BLaER1 (cell line): ENCODE results near the gene MYLK.

Experiments used
- H3K27ac ChIP-seq: shearing (Covaris generic); formaldehyde crosslinking; 2 replicates; pipeline ENCODE4 v1.8.1; 2022
- H3K27me3 ChIP-seq: shearing (Covaris generic); formaldehyde crosslinking; 2 replicates; pipeline ENCODE4 v1.8.1; 2022
- H3K36me3 ChIP-seq: shearing (Covaris generic); formaldehyde crosslinking; 2 replicates; pipeline ENCODE4 v1.8.1; 2022
- H3K4me1 ChIP-seq: shearing (Covaris generic); formaldehyde crosslinking; 2 replicates; pipeline ENCODE4 v1.8.1; 2022
- H3K4me2 ChIP-seq: shearing (Covaris generic); formaldehyde crosslinking; 2 replicates; pipeline ENCODE4 v1.8.1; 2022
- H3K4me3 ChIP-seq: shearing (Covaris generic); formaldehyde crosslinking; 2 replicates; pipeline ENCODE4 v1.8.1; 2022
- H3K9ac ChIP-seq: shearing (Covaris generic); formaldehyde crosslinking; 2 replicates; pipeline ENCODE4 v1.8.1; 2022
- H3K9me3 ChIP-seq: shearing (Covaris generic); formaldehyde crosslinking; 2 replicates; pipeline ENCODE4 v1.8.1; 2022
- H4K20me1 ChIP-seq: shearing (Covaris generic); formaldehyde crosslinking; 2 replicates; pipeline ENCODE4 v1.8.1; 2022
- Cebpa-rat ChIP-seq: shearing (Covaris generic); IDR thresholded peaks from 2 replicates; pipeline ENCODE4 v1.8.1; 2022

MYLK gene

GRCh38 chr3:123593381-123593780 is 290.8 kb downstream of the MYLK start:
- H3K4me3 ChIP-seq, result no peak overlapping the region
- no peak overlapping the region for H3K9ac ChIP-seq
- no peak overlapping the region for H3K27ac ChIP-seq
- H3K4me2 ChIP-seq, result no peak overlapping the region
- H3K4me1 ChIP-seq, result no peaks in the 10 kb centered on the region
- peaks cover 41% of the 10 kb centered on the region for H3K9me3 ChIP-seq
- H3K27me3 ChIP-seq, result no peaks in the 10 kb centered on the region
- H3K36me3 ChIP-seq, result peaks cover 40% of the 10 kb centered on the region
- TF ChIP-seq Cebpa-rat, result no peak
- no peaks in the 10 kb centered on the region for H4K20me1 ChIP-seq

GRCh38 chr3:123590685-123591450 is 293.3 kb downstream of the MYLK start:
- Histone ChIP-seq H3K36me3 (peaks cover 50% of the 10 kb centered on the region), H3K4me1 (peaks cover 9% of the 10 kb centered on the region), H3K4me3 (peak overlapping the region; percentile 40), H3K27ac (no peak overlapping the region), H3K4me2 (no peak overlapping the region), H3K27me3 (no peaks in the 10 kb centered on the region), H4K20me1 (no peaks in the 10 kb centered on the region), H3K9me3 (peaks cover 58% of the 10 kb centered on the region), H3K9ac (no peak overlapping the region)
- no peak for TF ChIP-seq Cebpa-rat

GRCh38 chr3:123587401-123587800 is 296.7 kb downstream of the MYLK start:
- Histone ChIP-seq H3K4me1 (peaks cover 26% of the 10 kb centered on the region), H3K4me2 (no peak overlapping the region), H4K20me1 (no peaks in the 10 kb centered on the region), H3K9me3 (peaks cover 58% of the 10 kb centered on the region), H3K27me3 (no peaks in the 10 kb centered on the region), H3K4me3 (no peak overlapping the region), H3K27ac (no peak overlapping the region), H3K36me3 (peaks cover 50% of the 10 kb centered on the region), H3K9ac (no peak overlapping the region)
- no peak for TF ChIP-seq Cebpa-rat

- Histone ChIP-seq H3K9ac (no peak overlapping the region), H3K4me2 (peak overlapping the region; percentile 89), H3K36me3 (peaks cover 46% of the 10 kb centered on the region), H3K4me3 (no peak overlapping the region), H3K27me3 (no peaks in the 10 kb centered on the region), H3K9me3 (peaks cover 53% of the 10 kb centered on the region), H3K4me1 (peaks cover 30% of the 10 kb centered on the region), H4K20me1 (no peaks in the 10 kb centered on the region), H3K27ac (no peak overlapping the region)
- TF ChIP-seq Cebpa-rat, result no peak
Measured at GRCh38 chr3:123586968-123587367, 297.2 kb downstream of the MYLK start.

DNA sequence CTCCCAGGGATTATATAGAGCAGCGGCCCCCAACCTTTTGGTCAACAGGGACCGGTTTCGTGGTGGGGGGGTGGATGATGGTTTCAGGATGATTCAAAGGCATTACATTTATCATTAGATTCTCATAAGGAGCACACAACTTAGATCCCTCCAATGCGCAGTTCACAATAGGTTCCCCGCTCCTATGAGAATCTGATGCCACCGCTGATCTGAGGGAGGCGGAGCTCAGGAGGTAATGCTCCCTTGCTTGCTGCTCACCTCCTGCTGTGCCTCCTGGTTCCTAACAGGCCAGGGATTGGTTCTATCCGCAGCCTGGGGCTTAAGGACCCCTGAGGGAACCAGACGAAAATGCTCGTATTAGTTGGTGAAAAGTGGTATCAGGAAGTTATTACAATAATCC is 298.0 kb downstream of the MYLK start:
- Histone ChIP-seq H3K36me3 (peaks cover 45% of the 10 kb centered on the region), H3K9ac (peak overlapping the region; percentile 83), H3K4me2 (peak overlapping the region; percentile 89), H3K27me3 (no peaks in the 10 kb centered on the region), H3K4me1 (peaks cover 30% of the 10 kb centered on the region), H3K4me3 (peak overlapping the region; percentile 92), H3K27ac (peak overlapping the region; percentile 88), H4K20me1 (no peaks in the 10 kb centered on the region), H3K9me3 (peaks cover 45% of the 10 kb centered on the region)
- no peak for TF ChIP-seq Cebpa-rat

GRCh38 chr3:123584988-123585937 is 298.9 kb downstream of the MYLK start, which contains the start of gene HACD2:
Gene HACD2, minus strand, starts transcription at chr3:123585053. Its CDS starts 26 bp downstream, at chr3:123585027.
- H3K4me3 ChIP-seq, result peak within 1 kb of the TSS; percentile 92
- peak within 1 kb of the TSS; percentile 88 for H3K27ac ChIP-seq
- peak within 1 kb of the TSS; percentile 83 for H3K9ac ChIP-seq
- H3K9me3 ChIP-seq, result peaks cover 36% of the 10 kb centered on the region
- H4K20me1 ChIP-seq, result no peaks in the 10 kb centered on the region
- peaks cover 45% of the 10 kb centered on the region for H3K36me3 ChIP-seq
- peak within 1 kb of the TSS; percentile 89 for H3K4me2 ChIP-seq
- peaks cover 30% of the 10 kb centered on the region for H3K4me1 ChIP-seq
- H3K27me3 ChIP-seq, result no peaks in the 10 kb centered on the region
- TF ChIP-seq Cebpa-rat, result no peak

DNA sequence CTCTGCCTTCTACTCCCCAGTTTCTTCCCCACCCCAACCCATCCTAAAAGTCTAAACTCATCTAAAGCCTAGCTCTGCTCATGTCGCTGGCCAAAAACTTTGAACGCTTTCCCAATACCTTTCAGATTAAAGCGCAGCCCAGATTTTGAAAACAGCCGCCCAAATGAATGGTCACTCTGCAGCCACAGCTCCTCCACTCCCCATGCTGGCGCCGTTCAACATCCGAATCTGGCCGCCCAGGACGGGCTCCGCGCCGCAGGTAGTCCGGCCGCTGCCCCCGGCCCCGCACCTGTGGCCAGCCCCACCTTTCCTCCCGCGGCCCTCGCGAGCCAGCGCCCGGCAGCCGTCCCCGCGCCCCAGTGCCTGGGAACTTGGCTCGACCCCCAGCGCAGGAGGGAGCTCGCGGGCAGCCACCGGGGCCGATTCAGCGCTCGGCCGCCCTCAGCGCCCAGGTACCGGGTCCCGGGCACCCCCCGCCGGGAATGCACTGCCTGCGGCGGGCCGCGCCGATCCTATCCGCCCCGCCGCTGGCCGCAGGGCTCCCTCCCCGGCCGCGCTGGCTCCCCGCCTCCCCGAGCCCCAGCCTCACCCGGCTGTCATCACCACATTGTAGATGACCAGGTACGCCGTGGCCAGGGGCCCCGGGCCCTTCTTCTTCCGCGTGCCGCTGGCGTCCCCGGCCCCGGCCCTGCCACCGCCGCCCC is 299.7 kb downstream of the MYLK start:
- Histone ChIP-seq H3K27me3 (no peaks in the 10 kb centered on the region), H3K36me3 (peaks cover 45% of the 10 kb centered on the region), H3K4me1 (peaks cover 30% of the 10 kb centered on the region), H3K9me3 (peaks cover 28% of the 10 kb centered on the region), H3K9ac (peak overlapping the region; percentile 83), H3K4me3 (peak overlapping the region; percentile 92), H3K4me2 (peak overlapping the region; percentile 89), H4K20me1 (no peaks in the 10 kb centered on the region), H3K27ac (peak overlapping the region; percentile 88)
- no peak for TF ChIP-seq Cebpa-rat

DNA sequence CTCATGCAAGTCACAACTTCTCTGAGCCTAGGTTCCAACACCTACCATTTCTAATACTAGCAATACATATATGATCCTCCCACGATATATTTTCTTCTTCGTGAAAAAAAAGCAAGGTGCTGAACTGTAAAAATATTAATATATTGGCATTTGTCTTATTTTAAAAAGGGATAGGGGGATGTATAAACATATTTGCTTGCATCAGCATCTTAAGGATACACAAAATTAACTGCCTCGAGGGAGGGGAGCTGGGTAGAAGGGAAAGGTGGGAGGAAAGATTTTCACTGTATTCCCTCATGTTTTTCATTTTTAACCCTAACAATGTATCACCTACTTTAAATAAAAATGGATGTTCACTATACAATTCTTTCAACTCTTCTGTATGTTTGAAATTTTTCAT is 300.6 kb downstream of the MYLK start:
- H3K4me1 ChIP-seq, result peaks cover 30% of the 10 kb centered on the region
- H3K9ac ChIP-seq, result no peak overlapping the region
- peaks cover 45% of the 10 kb centered on the region for H3K36me3 ChIP-seq
- no peak overlapping the region for H3K27ac ChIP-seq
- peak overlapping the region; percentile 89 for H3K4me2 ChIP-seq
- H3K9me3 ChIP-seq, result peaks cover 19% of the 10 kb centered on the region
- peak overlapping the region; percentile 92 for H3K4me3 ChIP-seq
- H3K27me3 ChIP-seq, result no peaks in the 10 kb centered on the region
- TF ChIP-seq Cebpa-rat, result no peak
- no peaks in the 10 kb centered on the region for H4K20me1 ChIP-seq

DNA sequence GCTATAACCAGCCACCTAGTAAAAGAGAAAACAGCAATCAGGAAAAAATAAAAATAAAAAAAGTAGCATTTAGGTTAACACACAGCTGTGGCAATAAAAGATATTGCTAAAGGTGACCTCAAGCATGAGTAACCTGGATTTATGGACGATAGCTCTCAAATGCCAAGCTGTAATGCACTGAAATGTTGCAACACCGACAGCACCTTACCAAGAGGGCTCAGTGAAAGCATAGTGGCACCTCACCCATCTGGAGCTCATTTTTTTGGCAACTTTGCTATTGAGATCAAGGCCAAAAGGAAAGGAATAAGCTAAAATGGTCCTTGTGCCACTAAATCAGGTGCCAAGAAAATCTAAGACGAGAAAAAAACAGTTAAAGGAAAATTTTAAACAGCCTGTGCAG is 301.8 kb downstream of the MYLK start:
- Histone ChIP-seq H3K9ac (no peak overlapping the region), H3K4me3 (no peak overlapping the region), H3K4me1 (peaks cover 30% of the 10 kb centered on the region), H3K4me2 (peak overlapping the region; percentile 89), H3K9me3 (peaks cover 7% of the 10 kb centered on the region), H3K27ac (no peak overlapping the region), H3K27me3 (no peaks in the 10 kb centered on the region), H4K20me1 (no peaks in the 10 kb centered on the region), H3K36me3 (peaks cover 38% of the 10 kb centered on the region)
- TF ChIP-seq Cebpa-rat, result no peak
